Epithelial cell of esophagus (primary cell): ENCODE data around the gene LGALS9B.
"Not testable (repeated sequence)": the region's sequence is repeated elsewhere in the genome, so short reads cannot be mapped to it uniquely, and the experiment has no call there.

Source experiments
- DNase-seq: peaks from one replicate; pipeline ENCODE4 v3.0.0; 2010; ENCODE audit warnings: low read depth
- H3K4me3 ChIP-seq: 2 replicates; pipeline ENCODE4 v1.5.1; 2011; ENCODE audit warnings: mild to moderate bottlenecking, low read length, control low read depth

Gene LGALS9B

GRCh38 chr17:20467447-20467846, at the start of gene LGALS9B:
Gene LGALS9B (minus strand): TSS chr17:20467539. CDS start chr17:20467470, 69 bp downstream.
- H3K4me3 ChIP-seq, DNase-seq: not testable (repeated sequence)

DNA sequence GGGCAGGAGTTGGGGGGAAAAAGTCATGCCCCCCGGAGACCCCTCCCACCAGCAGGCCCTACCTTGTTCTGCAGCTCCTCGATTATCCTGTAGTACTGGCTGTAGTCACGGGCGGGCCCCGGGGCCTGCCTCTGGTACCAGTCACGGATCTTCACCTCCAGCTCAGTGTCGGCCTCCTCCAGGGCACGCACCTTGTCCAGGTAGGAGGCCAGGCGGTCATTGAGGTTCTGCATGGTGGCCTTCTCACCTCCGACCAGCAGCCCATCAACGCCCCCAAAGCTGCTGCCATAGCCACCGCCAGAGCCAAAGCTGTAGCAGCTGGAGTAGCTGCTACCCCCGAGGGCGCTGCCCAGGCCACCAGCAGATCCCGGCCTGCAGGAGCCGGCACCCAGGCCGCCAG, 49.6 kb upstream of the LGALS9B start:
- DNase-seq, H3K4me3 ChIP-seq: not testable (repeated sequence)

GRCh38 chr17:20515099-20515498, 47.8 kb upstream of the LGALS9B start:
- DNase-seq, H3K4me3 ChIP-seq: not testable (repeated sequence)

DNA sequence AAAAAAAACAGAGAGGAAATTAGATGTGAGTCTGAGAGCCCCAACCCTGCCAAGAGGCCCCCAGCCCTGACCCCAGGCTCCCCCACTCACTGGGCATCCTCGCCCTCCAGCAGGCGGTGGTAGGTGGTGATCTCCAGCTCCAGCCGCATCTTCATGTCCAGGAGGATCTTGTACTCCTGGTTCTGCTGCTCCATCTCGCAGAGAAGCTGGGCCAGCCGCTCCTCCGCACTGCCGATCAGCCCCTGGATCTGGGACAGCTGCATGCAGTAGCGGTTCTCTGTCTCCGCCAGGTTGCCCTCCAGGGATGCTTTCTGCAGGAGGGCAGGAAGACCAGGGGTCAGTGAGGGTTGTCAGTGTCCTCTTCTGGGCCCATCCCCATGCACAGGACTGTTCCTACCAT, 46.2 kb upstream of the LGALS9B start:
- H3K4me3 ChIP-seq, DNase-seq: not testable (repeated sequence)

DNA sequence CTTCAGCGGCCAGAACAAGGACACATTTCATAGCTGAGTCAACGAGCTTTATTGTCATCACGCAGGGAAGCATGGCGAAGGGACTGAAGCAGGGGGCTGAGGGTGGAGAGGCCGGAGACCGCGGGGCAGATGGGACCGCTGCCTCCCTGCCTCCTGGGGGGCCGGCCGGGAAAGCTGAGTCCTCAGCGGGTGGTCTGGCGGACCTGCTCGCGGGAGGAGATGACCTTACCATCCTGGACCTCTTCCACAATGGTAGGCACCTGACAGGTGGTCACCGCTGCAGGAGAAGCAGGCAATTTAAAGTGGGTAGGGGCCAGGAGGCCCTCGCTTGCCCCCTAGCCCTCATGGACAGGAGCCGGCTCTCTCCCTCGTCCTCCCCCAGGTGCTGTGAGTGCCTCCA, 45.0 kb upstream of the LGALS9B start:
- not testable (repeated sequence) for DNase-seq, H3K4me3 ChIP-seq

GRCh38 chr17:20511778-20512177, 44.4 kb upstream of the LGALS9B start:
- H3K4me3 ChIP-seq, DNase-seq: not testable (repeated sequence)

DNA sequence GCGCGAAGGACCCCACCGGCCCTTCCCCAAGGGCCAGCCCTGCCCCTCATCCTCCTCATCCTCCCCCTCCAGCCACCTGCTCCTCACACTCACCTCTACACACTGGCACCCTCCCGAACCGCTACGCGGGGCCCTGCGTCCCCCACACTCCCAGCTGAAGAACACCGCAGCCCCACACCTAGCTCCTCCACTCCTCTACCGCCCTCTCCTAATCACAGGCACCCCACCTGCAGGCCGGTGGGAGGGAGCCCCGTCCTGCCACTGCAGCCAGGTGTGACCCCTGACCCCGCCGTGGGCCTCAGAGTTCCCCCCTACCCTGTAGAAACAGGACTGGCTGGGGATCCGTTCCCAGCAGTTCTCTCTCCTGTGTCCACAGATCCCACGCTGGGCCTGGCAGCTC, 38.0 kb upstream of the LGALS9B start:
- DNase-seq, H3K4me3 ChIP-seq: not testable (repeated sequence)

- not testable (repeated sequence) for H3K4me3 ChIP-seq
Measured at GRCh38 chr17:20504388-20505066, 37.2 kb upstream of the LGALS9B start.

GRCh38 chr17:20501896-20502295, 34.6 kb upstream of the LGALS9B start:
- not testable (repeated sequence) for H3K4me3 ChIP-seq

More at GRCh38 chr17:20504388-20505066, 37.2 kb upstream of the LGALS9B start:
- DNase-seq, result peak; percentile 48

DNA sequence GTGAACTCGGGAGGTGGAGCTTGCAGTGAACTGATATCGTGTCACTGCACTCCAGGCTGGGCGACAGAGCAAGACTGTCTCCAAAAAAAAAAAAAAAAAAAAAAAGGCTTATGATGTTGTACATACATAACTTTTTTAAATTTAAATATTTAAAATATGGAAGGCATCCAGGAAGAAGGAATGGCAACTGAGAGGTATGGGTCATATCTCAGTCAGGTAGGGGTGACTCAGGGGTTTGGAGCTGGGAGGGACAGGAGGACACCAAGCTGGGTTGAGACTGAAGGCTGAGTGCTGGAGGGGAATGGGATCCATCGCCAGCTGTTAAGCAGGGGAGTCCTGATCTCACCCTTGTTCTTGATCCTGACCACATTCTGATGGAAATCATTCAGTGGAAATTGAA, 33.0 kb upstream of the LGALS9B start:
- peak; percentile 2 for DNase-seq
- not testable (repeated sequence) for H3K4me3 ChIP-seq

More at GRCh38 chr17:20501896-20502295, 34.6 kb upstream of the LGALS9B start:
- not testable (repeated sequence) for DNase-seq

GRCh38 chr17:20495420-20495819, 28.1 kb upstream of the LGALS9B start:
- not testable (repeated sequence) for H3K4me3 ChIP-seq
- DNase-seq, result peak; percentile 37

- not testable (repeated sequence) for DNase-seq, H3K4me3 ChIP-seq
Measured at GRCh38 chr17:20494735-20495134, 27.4 kb upstream of the LGALS9B start.

GRCh38 chr17:20494147-20494546, 26.8 kb upstream of the LGALS9B start:
- H3K4me3 ChIP-seq, result not testable (repeated sequence)
- DNase-seq, result peak; percentile 63

DNA sequence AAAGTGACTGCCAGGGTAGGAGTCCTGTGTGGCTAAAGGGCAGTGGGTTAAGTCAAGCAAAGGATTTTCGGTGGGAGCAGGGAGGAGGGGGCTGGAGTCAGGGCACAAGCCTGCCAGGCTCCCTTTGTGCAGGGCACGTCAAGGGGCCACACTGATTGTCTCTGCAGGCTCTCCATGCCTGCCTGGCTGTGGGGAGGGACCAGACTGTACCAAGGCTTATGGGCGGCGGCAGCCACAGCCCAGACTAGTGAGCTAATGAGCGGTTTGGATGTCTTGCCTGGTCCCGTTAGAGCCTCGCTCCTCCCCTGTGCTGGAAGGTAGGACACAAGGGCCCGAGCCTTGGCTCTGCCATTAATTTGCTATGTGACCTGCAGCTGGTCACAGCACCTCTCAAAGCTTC, 25.6 kb upstream of the LGALS9B start:
- not testable (repeated sequence) for H3K4me3 ChIP-seq

DNA sequence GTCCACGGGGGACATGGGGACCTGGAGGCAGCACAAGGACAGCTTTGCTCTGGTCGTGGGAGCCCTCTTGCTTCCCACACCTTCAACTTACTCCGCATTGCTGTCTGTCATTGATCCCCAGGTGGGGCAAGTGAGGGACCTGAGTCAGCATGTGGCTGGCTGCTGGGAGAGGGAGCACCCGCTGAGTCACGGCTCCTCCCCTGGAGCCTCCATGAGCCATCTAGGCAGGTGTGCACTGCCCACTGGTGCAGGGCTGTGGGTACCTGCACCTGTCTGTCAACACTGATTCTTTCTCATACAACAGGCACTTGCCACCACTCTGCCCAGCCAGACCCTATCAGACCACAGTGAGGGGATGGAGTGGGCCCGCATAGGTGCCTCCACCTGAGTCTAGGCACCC, 24.8 kb upstream of the LGALS9B start:
- not testable (repeated sequence) for H3K4me3 ChIP-seq
- DNase-seq, result peak; percentile 33

More for the DNA sequence above, 25.6 kb upstream of the LGALS9B start:
- not testable (repeated sequence) for DNase-seq

DNA sequence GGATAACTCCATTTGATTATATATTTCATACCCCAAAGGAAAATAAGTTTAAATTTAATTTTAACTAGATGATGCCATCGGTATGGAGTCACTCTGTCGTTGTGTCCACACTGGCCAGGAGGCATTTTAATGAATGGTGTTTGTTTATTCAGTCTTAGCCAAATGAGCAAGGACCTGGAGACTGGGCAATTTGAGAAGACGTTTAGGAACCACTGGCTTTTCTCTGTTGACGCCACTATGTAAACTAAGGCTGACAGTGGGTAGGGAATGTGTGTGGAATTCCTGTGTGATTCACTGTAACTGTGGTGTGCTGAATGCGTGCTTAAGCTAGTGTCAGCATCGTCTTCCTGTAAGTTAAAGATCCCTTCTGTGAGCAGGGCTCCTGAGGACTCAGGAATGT, 17.6 kb upstream of the LGALS9B start:
- not testable (repeated sequence) for H3K4me3 ChIP-seq
- peak; percentile 34 for DNase-seq

- DNase-seq, H3K4me3 ChIP-seq: not testable (repeated sequence)
Measured at GRCh38 chr17:20479889-20480591, 12.7 kb upstream of the LGALS9B start.

DNA sequence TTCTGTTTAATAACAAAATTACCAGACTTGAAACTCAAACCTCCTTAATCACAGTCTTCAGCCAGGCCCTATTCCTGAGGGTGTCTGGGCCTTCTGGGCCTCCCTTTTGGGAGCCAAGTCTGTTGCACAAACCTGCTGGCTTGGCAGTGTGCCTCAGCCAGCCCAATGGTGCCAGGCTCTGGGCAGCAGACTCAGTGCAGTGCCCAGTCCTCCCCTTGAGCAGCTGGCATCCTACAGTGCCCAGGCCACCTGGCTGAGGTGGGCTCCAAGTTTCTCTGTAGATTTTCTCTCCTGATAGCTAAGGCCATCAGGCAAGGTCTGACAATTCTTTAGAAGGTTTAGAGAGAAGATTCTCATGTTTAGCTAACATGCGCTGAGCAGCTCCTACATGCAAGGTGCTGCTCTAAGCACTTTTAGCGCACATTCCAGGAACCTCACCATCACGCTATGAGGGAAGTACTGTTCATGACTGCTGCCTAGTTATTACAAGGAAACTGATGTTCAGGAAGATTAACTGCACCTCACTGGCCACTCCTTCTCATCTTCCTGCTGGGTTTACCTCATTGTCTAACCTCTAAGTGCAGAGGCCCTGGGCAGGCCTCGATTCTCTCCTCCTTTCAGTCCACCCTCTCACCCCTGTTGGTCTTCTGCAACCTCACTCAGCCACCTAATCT, 10.2 kb upstream of the LGALS9B start:
- not testable (repeated sequence) for DNase-seq

GRCh38 chr17:20475137-20475831, 7.9 kb upstream of the LGALS9B start:
- H3K4me3 ChIP-seq, result not testable (repeated sequence)
- DNase-seq, result peak; percentile 21

More for the DNA sequence above, 10.2 kb upstream of the LGALS9B start:
- H3K4me3 ChIP-seq, result not testable (repeated sequence)

DNA sequence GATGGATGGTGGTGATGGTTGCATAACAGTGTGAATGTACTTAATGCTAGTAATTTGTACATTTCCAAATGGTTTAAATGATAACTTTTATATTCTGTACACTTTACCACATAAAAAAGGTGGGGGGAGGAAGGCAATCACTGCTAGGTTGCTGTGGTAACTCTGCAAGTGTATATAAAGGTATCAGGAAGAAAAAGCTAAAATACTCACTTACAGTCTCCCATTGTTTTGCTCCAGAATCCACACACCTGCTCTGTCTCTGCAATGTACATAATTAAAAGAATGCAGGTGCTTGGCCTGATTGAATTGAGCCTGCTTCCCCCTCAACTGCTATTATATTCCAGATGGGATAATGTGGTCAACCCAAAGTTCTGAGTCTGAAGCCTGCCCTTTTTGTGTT, 6.7 kb upstream of the LGALS9B start:
- not testable (repeated sequence) for DNase-seq, H3K4me3 ChIP-seq
